Fibroblast of the aortic adventitia (primary cell): ENCODE results near the gene C1orf35. TPM values are rescaled to one million over a fixed set of nuclear protein-coding genes. Genes with fewer than 3 reads are reported as not detected.

Experiments used
- DNase-seq: peaks from one replicate; pipeline ENCODE4 v3.0.0-alpha.2; 2010; ENCODE audit warnings: low read depth
- H3K4me3 ChIP-seq: 2 replicates; pipeline ENCODE4 v1.5.1; 2011; ENCODE audit warnings: low read depth, mild to moderate bottlenecking, control low read depth, low read length, moderate library complexity
- total RNA-seq: library from RNA; depleted of rRNA; stranded (reverse); fragments of >200 nt; gene quantifications from 2 replicates; pipeline ENCODE4 v1.2.3, GENCODE V29; 2012; ENCODE audit warnings: low replicate concordance
- TF ChIP-seq, protein P1 (sequence below): IDR thresholded peaks from 2 replicates; pipeline ENCODE4 v1.5.1; 2011; ENCODE audit warnings: mild to moderate bottlenecking, low read length, control low read depth, inconsistent platforms; ENCODE audit not compliant: insufficient read depth

The C1orf35 gene
- total RNA-seq, 1 donor: 5.9 TPM

DNA sequence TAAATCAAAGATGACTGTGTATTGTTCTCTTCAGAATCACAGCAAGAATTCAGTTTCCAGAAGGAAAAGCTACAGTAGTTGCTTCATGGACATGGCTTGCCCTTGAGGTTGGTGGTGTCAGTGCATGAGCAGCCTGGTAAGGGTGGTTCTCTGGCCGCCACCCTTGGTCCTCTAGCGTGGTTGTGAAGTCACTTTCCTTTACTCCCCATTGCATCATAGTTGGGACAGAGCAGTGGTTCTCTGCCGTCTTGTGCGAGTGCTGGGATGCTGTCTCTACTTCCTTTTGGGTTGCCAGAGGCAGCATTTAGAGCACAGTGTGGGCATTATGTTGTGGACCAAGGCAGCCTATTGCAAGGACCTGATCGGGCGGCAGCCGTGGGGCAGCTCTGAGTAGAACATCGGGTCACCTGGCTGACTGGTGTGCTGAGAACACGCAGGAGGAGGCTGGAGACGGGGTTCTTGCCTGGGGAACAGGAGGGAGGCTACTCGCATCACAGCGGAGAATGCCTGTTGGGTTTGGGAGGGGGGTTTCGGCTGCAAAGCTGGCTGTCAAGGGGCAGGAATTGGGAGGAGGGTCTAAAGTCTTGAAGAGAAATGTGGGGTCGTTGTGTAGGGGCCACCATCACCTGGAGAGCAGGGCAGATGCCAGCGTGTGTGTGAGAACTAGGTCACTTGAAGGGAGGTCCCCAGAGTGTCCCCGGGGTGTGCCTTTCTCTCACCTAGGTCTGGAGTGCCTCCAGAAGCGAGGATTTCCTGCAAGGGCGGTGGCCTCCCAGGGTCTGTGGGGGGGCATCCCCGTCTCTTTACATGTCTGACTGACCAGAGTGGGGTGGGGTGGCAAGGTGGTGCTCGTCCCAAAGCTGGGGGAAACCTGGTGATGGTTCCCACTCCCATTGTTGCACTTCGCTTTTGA, 14.3 kb downstream of the C1orf35 start:
- TF ChIP-seq, protein P1, sequence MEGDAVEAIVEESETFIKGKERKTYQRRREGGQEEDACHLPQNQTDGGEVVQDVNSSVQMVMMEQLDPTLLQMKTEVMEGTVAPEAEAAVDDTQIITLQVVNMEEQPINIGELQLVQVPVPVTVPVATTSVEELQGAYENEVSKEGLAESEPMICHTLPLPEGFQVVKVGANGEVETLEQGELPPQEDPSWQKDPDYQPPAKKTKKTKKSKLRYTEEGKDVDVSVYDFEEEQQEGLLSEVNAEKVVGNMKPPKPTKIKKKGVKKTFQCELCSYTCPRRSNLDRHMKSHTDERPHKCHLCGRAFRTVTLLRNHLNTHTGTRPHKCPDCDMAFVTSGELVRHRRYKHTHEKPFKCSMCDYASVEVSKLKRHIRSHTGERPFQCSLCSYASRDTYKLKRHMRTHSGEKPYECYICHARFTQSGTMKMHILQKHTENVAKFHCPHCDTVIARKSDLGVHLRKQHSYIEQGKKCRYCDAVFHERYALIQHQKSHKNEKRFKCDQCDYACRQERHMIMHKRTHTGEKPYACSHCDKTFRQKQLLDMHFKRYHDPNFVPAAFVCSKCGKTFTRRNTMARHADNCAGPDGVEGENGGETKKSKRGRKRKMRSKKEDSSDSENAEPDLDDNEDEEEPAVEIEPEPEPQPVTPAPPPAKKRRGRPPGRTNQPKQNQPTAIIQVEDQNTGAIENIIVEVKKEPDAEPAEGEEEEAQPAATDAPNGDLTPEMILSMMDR: no peak
- H3K4me3 ChIP-seq: peak overlapping the region; percentile 19
- DNase-seq: peak; percentile 69

DNA sequence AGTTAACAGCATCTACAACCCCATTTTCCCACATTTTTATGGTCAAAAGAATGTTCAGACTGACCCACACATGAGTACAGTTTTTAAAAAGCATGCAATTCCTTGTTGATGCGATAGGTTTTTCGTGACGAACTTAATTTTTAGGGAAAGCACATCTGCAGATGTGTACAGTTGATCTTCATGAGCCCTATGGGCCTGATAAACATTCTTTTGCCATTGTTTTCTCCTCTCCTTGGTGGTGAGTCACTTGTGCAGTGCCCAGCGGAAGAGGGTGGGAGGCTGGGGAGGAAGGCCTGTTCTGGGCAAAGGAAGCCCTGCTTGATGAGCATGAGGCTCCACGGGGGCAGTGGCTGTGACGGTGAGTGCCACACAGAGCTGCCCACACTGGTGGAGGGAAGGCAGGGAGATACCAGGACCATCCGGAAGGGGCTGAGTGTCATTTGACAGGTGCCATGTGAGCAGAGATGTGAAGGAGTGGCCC, 15.3 kb downstream of the C1orf35 start:
- peak; percentile 93 for DNase-seq
- TF ChIP-seq, protein P1: peak; percentile 39
- H3K4me3 ChIP-seq: peak overlapping the region; percentile 56

DNA sequence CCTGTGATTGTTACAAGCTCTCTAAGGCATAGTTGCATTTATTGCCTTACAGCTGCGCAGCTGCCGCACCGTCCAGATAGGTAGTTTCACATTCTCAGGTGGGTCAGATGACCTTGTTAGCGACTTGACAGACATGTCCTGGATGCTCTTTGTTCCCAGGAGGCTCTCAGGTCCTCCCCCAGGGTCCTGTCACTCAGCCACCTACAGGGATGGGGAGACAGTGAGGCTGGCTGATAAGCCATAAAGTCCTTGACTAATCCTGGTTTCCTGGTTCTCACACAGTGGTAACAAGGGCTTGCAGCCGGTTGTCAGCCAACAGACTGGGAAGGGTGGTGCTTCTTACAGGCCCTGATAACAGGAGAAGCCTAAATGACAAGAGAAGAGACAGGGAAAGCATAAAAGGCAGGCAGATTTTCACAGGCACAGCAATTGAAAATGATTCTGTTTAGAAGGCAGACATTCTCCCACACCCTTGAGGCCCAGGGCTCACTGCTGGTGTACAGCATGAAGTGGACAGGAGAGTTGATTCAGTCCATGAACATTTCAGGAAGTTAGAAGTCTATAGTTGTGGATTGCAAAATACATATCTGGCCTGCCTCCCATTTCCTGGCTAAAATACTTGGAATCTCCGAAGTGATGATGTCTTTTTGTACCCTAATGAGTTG, 17.7 kb downstream of the C1orf35 start:
- DNase-seq: peak; percentile 92
- TF ChIP-seq, protein P1: no peak
- H3K4me3 ChIP-seq: peak overlapping the region; percentile 95

DNA sequence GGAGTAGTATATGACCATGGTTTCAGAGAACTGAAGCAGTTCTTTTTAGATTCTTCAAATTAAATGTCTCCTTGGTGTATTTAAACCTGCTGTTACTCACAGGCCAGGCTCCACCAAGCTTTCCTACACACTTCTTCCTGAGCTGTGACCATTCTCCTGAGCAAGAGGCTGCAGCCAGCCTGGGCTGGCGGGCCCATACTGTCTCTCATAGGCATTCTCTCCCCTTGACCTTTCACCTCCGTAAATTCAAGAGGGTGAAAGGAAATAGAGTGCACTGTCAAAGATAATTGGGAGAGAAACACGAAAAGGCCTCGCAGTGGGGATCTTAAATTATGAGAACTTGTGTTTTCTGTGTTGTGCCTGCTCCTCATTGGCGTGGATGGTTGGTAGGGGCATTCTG, 18.3 kb downstream of the C1orf35 start:
- peak overlapping the region; percentile 95 for H3K4me3 ChIP-seq

DNA sequence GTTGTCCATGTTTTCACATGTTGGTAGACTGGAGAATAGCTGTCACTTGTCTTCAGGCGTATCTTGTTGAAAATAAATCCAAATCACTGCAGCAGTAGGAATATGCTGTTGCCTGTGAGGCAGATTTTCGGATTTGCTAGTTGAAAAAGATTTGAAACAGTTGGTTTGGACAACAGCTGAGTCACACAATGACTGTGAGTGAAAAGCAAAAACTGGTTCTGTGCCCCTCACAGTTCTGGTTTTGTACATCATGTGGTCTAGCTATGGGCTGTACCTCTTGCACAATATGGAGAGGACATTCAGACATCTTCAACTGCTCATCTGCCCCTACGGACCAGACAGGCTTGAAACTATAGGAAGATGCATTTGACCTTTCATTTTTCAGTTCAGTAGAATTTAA, 18.8 kb downstream of the C1orf35 start:
- DNase-seq: peak; percentile 75
- peak overlapping the region; percentile 95 for H3K4me3 ChIP-seq
- TF ChIP-seq, protein P1: no peak

More for the DNA sequence above, 18.3 kb downstream of the C1orf35 start:
- TF ChIP-seq, protein P1: no peak
- no peak for DNase-seq

DNA sequence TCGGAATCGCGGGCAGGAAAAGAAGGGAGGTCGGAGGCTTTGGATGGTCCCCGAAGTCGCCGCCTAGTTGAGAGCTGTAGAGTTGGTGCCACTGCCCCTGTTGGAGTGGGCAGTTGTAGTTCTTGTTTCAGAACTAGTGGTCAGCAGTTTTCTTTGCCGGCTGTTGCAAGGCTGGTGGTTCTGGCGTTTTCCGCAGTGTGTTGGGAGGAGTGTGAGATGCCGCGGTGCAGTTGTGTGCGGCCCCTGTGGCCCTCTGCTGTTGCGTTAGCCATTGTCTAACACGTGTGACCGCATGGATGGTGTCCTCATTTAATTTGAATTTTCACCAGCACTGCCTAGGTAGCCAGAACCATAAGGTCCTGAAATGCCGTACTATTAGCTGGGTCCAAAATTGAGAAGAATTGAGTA, 19.2 kb downstream of the C1orf35 start:
- TF ChIP-seq, protein P1: no peak
- H3K4me3 ChIP-seq: peak overlapping the region; percentile 95
- DNase-seq: peak; percentile 39
